Muscle layer of duodenum (tissue), 2 donors: ENCODE measurements around the gene SPN.
"Not testable (repeated sequence)": the region's sequence is repeated elsewhere in the genome, so short reads cannot be mapped to it uniquely, and the experiment has no call there.

Experiments used
- H3K27ac ChIP-seq: one replicate; pipeline ENCODE4 v1.7.0; 2013; ENCODE audit warnings: mild to moderate bottlenecking, low read length
- H3K27me3 ChIP-seq: one replicate; pipeline ENCODE4 v1.7.0; 2013; ENCODE audit warnings: low read depth, mild to moderate bottlenecking, control low read depth, low read length
- H3K36me3 ChIP-seq, 2 donors: one replicate each; pipeline ENCODE4 v1.7.0; 2013; ENCODE audit warnings: low read length in 2 of 2, control low read depth in 1 of 2, mild to moderate bottlenecking in 1 of 2; ENCODE audit not compliant: insufficient read depth in 2 of 2, control insufficient read depth in 1 of 2
- H3K4me1 ChIP-seq, 2 donors: one replicate each; pipeline ENCODE4 v1.7.0; 2013; ENCODE audit warnings: low read length in 2 of 2, mild to moderate bottlenecking in 2 of 2, control low read depth in 1 of 2, moderate library complexity in 1 of 2; ENCODE audit not compliant: insufficient read depth in 2 of 2, control insufficient read depth in 1 of 2
- H3K4me3 ChIP-seq, 2 donors: one replicate each; pipeline ENCODE4 v1.7.0; 2013; ENCODE audit warnings: low read length in 2 of 2, low read depth in 1 of 2, mild to moderate bottlenecking in 1 of 2
- H3K9me3 ChIP-seq, 2 donors: one replicate each; pipeline ENCODE4 v1.7.0; 2013; ENCODE audit warnings: low read length in 2 of 2, control low read depth in 1 of 2, mild to moderate bottlenecking in 1 of 2; ENCODE audit not compliant: control insufficient read depth in 1 of 2
- donor health status: healthy.

The SPN gene

GRCh38 chr16:29663016-29663806 lies at the start of gene SPN:
TSS of gene SPN (plus strand) at chr16:29663247. CDS start at chr16:29663729, 482 bp downstream.
- Histone ChIP-seq H3K9me3 (no peaks in the 10 kb centered on the region), H3K27ac (no peak within 1 kb of the TSS), H3K4me3 (no peak within 1 kb of the TSS), H3K36me3 (no peaks in the 10 kb centered on the region), H3K4me1 (peaks cover 5 to 11% of the 10 kb centered on the region in 2 donors), H3K27me3 (no peaks in the 10 kb centered on the region)

GRCh38 chr16:29613307-29614057 lies 49.6 kb upstream of the SPN start:
- H3K27ac ChIP-seq, result not testable (repeated sequence)

GRCh38 chr16:29614691-29615314 lies 48.2 kb upstream of the SPN start:
- not testable (repeated sequence) for H3K27ac ChIP-seq, H3K4me3 ChIP-seq, H3K4me1 ChIP-seq, H3K36me3 ChIP-seq, H3K27me3 ChIP-seq, H3K9me3 ChIP-seq

More at GRCh38 chr16:29613307-29614057, 49.6 kb upstream of the SPN start:
- H3K9me3 ChIP-seq, H3K27me3 ChIP-seq, H3K4me1 ChIP-seq, H3K36me3 ChIP-seq: not testable (repeated sequence)
- peak overlapping the region; percentile 30 to 69 for H3K4me3 ChIP-seq

GRCh38 chr16:29616127-29616526 lies 46.9 kb upstream of the SPN start:
- H3K36me3 ChIP-seq, H3K9me3 ChIP-seq, H3K4me3 ChIP-seq, H3K27me3 ChIP-seq, H3K4me1 ChIP-seq, H3K27ac ChIP-seq: not testable (repeated sequence)

GRCh38 chr16:29620591-29620990 lies 42.5 kb upstream of the SPN start:
- H3K27me3 ChIP-seq, H3K36me3 ChIP-seq, H3K4me3 ChIP-seq, H3K27ac ChIP-seq, H3K4me1 ChIP-seq, H3K9me3 ChIP-seq: not testable (repeated sequence)

GRCh38 chr16:29622738-29623137 lies 40.3 kb upstream of the SPN start:
- H3K27me3 ChIP-seq, H3K4me1 ChIP-seq, H3K27ac ChIP-seq, H3K9me3 ChIP-seq, H3K36me3 ChIP-seq, H3K4me3 ChIP-seq: not testable (repeated sequence)

- not testable (repeated sequence) for H3K27ac ChIP-seq, H3K36me3 ChIP-seq, H3K4me3 ChIP-seq, H3K27me3 ChIP-seq, H3K9me3 ChIP-seq, H3K4me1 ChIP-seq
Observed at GRCh38 chr16:29623253-29623652, 39.8 kb upstream of the SPN start.

- H3K27me3 ChIP-seq, H3K9me3 ChIP-seq, H3K4me3 ChIP-seq, H3K36me3 ChIP-seq, H3K4me1 ChIP-seq, H3K27ac ChIP-seq: not testable (repeated sequence)
Observed at GRCh38 chr16:29625114-29625513, 37.9 kb upstream of the SPN start.

GRCh38 chr16:29626778-29627331 lies 36.2 kb upstream of the SPN start:
- not testable (repeated sequence) for H3K4me1 ChIP-seq, H3K36me3 ChIP-seq, H3K27ac ChIP-seq, H3K9me3 ChIP-seq, H3K27me3 ChIP-seq, H3K4me3 ChIP-seq

GRCh38 chr16:29627661-29628075 lies 35.4 kb upstream of the SPN start:
- not testable (repeated sequence) for H3K4me3 ChIP-seq, H3K9me3 ChIP-seq, H3K27ac ChIP-seq, H3K4me1 ChIP-seq, H3K27me3 ChIP-seq, H3K36me3 ChIP-seq

- H3K4me3 ChIP-seq, H3K36me3 ChIP-seq, H3K27me3 ChIP-seq, H3K4me1 ChIP-seq, H3K9me3 ChIP-seq, H3K27ac ChIP-seq: not testable (repeated sequence)
Observed at GRCh38 chr16:29628707-29629106, 34.3 kb upstream of the SPN start.
